ENCODE results near the gene KRAS.
"Not testable (repeated sequence)": the region's sequence is repeated elsewhere in the genome, so short reads cannot be mapped to it uniquely, and the experiment has no call there.

Gene KRAS

GRCh38 chr12:25250744-25251730 is at the start of gene KRAS:
KRAS (minus strand) TSS chr12:25250929.
- peak; percentile 94 for DNase-seq

- no peak for DNase-seq
These were observed 45.7 kb upstream of the KRAS start for GRCh38 chr12:25296381-25296780.

GRCh38 chr12:25295361-25295760 is 44.6 kb upstream of the KRAS start:
- no peak for DNase-seq

GRCh38 chr12:25293653-25294052 is 42.9 kb upstream of the KRAS start:
- DNase-seq: no peak

GRCh38 chr12:25292810-25293221 is 42.1 kb upstream of the KRAS start:
- DNase-seq: not testable (repeated sequence)

- no peak for DNase-seq
These were observed 36.9 kb upstream of the KRAS start for GRCh38 chr12:25287610-25288009.

GRCh38 chr12:25286837-25287236 is 36.1 kb upstream of the KRAS start:
- DNase-seq: no peak

GRCh38 chr12:25284024-25284423 is 33.3 kb upstream of the KRAS start:
- DNase-seq: no peak

GRCh38 chr12:25283006-25283405 is 32.3 kb upstream of the KRAS start:
- DNase-seq: no peak

- DNase-seq: no peak
These were observed 29.4 kb upstream of the KRAS start for GRCh38 chr12:25280082-25280481.

GRCh38 chr12:25278269-25278668 is 27.5 kb upstream of the KRAS start:
- DNase-seq: no peak

GRCh38 chr12:25276199-25276937 is 25.6 kb upstream of the KRAS start:
- DNase-seq: peak; percentile 42

GRCh38 chr12:25271486-25272098 is 20.9 kb upstream of the KRAS start:
- no peak for DNase-seq

- DNase-seq: no peak
These were observed 19.0 kb upstream of the KRAS start for GRCh38 chr12:25269701-25270100.

- no peak for DNase-seq
These were observed 15.8 kb upstream of the KRAS start for GRCh38 chr12:25266497-25266896.

GRCh38 chr12:25264862-25265261 is 14.1 kb upstream of the KRAS start:
- DNase-seq: no peak

- no peak for DNase-seq
These were observed 13.4 kb upstream of the KRAS start for GRCh38 chr12:25264114-25264513.

GRCh38 chr12:25263594-25263993 is 12.9 kb upstream of the KRAS start:
- no peak for DNase-seq

GRCh38 chr12:25262389-25263074 is 11.8 kb upstream of the KRAS start:
- DNase-seq: no peak

- no peak for DNase-seq
These were observed 7.0 kb upstream of the KRAS start for GRCh38 chr12:25257590-25258324.

GRCh38 chr12:25256826-25257225 is 6.1 kb upstream of the KRAS start:
- no peak for DNase-seq

GRCh38 chr12:25256005-25256404 is 5.3 kb upstream of the KRAS start:
- DNase-seq: no peak

All from activated CD4-positive, alpha-beta T cell treated with anti-CD3 and anti-CD28 coated beads, Interleukin-2, Interleukin-6, amounts not matched to agents 100 ng/mL and 50 ng/mL, durations not matched to agents 16 hours and 8 hours (primary cell).